SK-N-MC (cell line): Measurements from ENCODE around the gene C5orf46.
"Not testable (repeated sequence)": the region's sequence is repeated elsewhere in the genome, so short reads cannot be mapped to it uniquely, and the experiment has no call there.

Experiments used
- DNase-seq: peaks from one replicate; pipeline ENCODE4 v3.0.0-alpha.2; 2011; ENCODE audit warnings: low read depth, low spot score
- H3K27ac ChIP-seq: fragments of 200-600 bp; sonication (generic); 2 replicates; pipeline ENCODE4 v1.5.1; 2016; ENCODE audit warnings: mixed run types
- H3K36me3 ChIP-seq: fragments of 200-600 bp; sonication (generic); 2 replicates; pipeline ENCODE4 v1.6.1; 2017; ENCODE audit warnings: antibody characterized with exemption, low read length, mixed read lengths; ENCODE audit not compliant: insufficient read depth
- H3K4me3 ChIP-seq: fragments of 200-600 bp; sonication (generic); 2 replicates; pipeline ENCODE4 v1.5.1; 2016
- H3K9ac ChIP-seq: fragments of 200-600 bp; sonication (generic); 2 replicates; pipeline ENCODE4 v1.8.0; 2017; ENCODE audit warnings: mixed run types, mixed read lengths; ENCODE audit not compliant: insufficient read length
- H3K9me3 ChIP-seq: fragments of 200-600 bp; sonication (generic); 2 replicates; pipeline ENCODE4 v1.6.1; 2017; ENCODE audit warnings: low read depth, mild to moderate bottlenecking, antibody characterized with exemption, low read length, moderate library complexity, mixed read lengths
- EZH2 ChIP-seq: fragments of 200-600 bp; sonication (generic); IDR thresholded peaks from one replicate; pipeline ENCODE4 v1.6.1; 2017; ENCODE audit warnings: antibody characterized with exemption
- FOXP2 ChIP-seq: optimal IDR thresholded peaks from 2 replicates; pipeline ENCODE3; 2011; ENCODE audit warnings: mild to moderate bottlenecking, moderate library complexity; ENCODE audit not compliant: insufficient read depth; ENCODE audit errors: extremely low read length, control extremely low read depth
- POLR2AphosphoS5 ChIP-seq: IDR thresholded peaks from 2 replicates; pipeline ENCODE4 v1.6.1; 2012; ENCODE audit warnings: mild to moderate bottlenecking, low read depth, low read length, borderline replicate concordance

The C5orf46 gene

DNA sequence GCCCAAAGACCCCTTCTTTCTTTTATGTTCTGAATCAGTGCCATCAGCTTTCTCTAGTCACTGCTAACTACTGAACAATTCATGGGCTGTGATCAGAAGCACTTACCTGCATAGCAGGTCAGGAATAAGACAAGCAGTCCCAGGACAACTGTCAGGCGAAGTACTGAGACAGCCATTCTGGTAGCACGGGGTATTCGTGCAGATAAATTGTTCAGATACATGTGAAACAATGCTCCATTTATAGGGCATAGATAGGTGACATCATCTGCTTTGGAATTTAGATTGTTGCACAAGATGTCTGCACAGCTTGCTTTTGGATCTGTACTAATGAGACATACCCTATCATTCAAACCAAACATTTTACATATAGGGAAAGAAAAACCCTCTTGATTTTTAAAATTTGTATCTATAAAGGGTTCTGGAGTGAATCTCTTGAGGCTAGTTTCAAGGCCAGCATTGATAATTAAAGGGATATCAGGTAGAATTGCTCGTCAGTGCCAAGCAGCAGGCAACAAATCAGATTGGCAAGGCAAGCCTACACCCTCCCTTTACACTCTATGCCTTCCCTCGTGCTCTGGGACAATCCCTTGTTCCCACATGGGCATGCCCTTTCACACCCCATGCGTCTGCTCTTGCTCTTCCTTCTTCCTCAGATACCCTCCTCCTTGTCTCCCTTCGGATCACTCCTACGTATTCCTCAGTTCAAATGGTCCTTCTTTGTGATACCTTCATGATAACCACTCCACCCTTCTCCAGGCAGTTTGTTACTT is at the start of gene C5orf46:
C5orf46 (minus strand) TSS at position 213 of the 770 bp plus-strand sequence; CDS start at position 176, 37 bp downstream.
- Histone ChIP-seq H3K36me3 (no peaks in the 10 kb centered on the region), H3K9me3 (no peaks in the 10 kb centered on the region), H3K9ac (no peak within 1 kb of the TSS), H3K4me3 (no peak within 1 kb of the TSS), H3K27ac (no peak within 1 kb of the TSS)
- no peak for TF ChIP-seq EZH2
- no peak for TF ChIP-seq POLR2AphosphoS5
- no peak for TF ChIP-seq FOXP2
- DNase-seq = no peak

DNA sequence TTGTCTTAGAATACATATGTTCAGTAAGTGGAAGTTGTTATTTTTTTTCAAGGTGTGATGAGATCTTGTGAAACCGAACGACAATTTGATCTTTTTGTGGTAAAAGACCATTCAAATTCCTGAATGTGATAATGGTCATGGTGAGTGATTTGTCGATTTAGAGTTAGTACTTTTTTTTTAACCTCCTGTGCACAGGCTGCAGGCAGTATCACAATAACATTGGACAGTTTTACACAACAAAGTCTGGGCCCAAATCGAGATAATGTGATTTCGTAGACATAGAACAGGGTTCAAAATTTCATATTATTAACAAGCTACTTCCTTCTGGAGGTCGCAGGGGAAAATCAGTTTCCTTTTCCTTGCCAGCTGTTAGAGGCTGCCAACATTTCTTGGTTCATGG is 48.6 kb upstream of the C5orf46 start:
- no peak overlapping the region for H3K27ac ChIP-seq
- no peaks in the 10 kb centered on the region for H3K36me3 ChIP-seq
- no peaks in the 10 kb centered on the region for H3K9me3 ChIP-seq
- no peak overlapping the region for H3K4me3 ChIP-seq
- H3K9ac ChIP-seq = no peak overlapping the region
- DNase-seq = no peak
- TF ChIP-seq FOXP2 (no peak), POLR2AphosphoS5 (no peak), EZH2 (no peak)

DNA sequence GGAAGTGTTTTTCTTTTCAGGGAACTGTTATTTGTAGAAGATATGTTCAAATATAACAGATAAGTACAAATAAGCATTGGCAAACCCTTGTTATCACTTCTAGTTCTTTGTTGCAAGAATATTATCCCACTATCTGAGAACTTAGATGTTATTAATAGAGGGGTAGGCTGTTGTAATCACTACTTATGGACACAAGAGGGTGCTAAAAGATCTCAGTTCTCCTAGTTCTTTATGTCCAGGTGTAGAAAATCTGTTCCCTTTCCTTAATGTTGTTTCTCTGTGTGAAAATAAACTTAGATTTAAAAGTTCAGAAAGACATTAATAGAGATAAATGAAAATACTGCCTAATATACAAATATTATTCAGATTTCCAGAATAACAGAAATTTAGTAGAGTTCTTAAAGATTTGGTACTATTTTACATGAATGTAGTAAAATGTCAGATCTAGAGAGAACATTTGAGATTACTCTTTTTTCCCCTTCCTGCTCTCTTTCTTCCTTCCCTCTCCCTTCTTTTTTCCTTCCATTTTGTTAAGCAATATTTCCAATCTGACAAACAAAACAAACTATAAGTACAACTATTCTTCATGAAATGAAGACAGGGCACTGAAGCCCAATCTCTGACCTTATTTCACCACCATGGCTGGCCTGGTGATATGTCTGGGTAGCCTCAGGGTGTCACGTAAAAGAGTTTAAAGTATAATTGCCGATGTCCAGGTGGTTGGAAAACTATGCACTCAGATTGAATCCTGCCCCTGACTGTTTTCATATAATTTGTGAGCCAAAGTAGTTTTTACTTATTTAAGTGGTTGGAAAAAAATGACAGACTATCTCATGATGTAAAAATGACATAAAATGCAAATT is 43.6 kb upstream of the C5orf46 start:
- Histone ChIP-seq H3K9me3 (no peaks in the 10 kb centered on the region), H3K27ac (no peak overlapping the region), H3K4me3 (no peak overlapping the region), H3K9ac (no peak overlapping the region), H3K36me3 (no peaks in the 10 kb centered on the region)
- TF ChIP-seq POLR2AphosphoS5 = no peak
- no peak for TF ChIP-seq EZH2
- no peak for TF ChIP-seq FOXP2
- DNase-seq = peak; percentile 16

DNA sequence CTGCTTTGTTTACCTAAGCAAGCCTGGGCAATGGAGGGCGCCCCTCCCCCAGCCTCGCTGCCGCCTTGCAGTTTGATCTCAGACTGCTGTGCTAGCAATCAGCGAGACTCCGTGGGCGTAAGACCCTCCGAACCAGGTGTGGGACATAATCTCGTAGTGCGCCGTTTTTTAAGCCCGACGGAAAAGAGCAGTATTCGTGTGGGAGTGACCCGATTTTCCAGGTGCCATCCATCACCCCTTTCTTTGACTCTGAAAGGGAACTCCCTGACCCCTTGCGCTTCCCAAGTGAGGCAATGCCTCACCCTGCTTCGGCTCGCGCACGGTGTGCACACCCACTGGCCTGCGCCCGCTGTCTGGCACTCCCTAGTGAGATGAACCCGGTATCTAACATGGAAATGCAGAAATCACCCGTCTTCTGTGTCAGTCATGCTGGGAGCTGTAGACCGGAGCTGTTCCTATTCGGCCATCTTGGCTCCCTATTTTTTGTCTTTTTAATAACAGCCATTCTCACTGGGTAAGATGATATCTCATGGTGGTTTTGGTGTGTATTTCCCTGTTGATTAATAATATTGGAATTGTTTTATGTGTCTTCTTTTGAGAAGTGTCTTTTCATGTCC is 40.4 kb upstream of the C5orf46 start:
- H3K9ac ChIP-seq, H3K4me3 ChIP-seq, H3K9me3 ChIP-seq, H3K36me3 ChIP-seq, DNase-seq, H3K27ac ChIP-seq: not testable (repeated sequence)

DNA sequence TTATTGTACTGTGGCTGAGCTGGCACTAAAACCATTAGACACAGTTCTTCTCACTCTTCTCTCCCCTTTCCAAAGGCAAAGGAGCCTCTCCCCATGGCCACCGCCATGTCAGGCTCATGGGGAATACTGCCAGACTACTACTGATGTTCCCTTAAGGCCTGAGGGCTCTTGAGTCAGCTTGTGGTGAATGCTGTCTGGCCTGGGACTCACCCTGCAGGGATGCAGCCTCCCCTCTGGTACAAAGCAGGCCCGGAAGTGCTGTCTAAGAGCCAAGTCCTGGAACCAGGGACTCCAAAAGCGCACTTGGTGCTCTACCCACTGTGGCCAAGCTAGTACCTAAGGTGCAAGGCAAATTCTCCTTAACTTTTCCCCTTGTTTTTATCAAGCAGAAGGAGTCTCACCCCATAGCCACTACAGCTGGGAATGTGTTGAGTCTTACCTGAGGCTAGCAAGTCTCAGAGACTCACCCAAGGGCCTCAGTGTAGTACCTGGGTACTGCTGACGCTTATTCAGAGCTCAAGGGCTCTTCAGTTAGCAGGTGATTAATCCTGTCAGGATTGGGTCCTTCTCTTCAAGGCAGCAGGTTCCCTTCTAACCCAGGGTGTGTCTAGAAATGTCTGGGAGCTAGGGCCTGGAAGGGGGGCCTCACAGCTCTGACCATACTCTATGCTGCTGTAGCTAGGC is 33.2 kb upstream of the C5orf46 start:
- no peak overlapping the region for H3K4me3 ChIP-seq
- H3K9ac ChIP-seq = no peak overlapping the region
- no peak overlapping the region for H3K27ac ChIP-seq
- TF ChIP-seq FOXP2 (no peak), EZH2 (no peak), POLR2AphosphoS5 (no peak)
- H3K36me3 ChIP-seq = no peaks in the 10 kb centered on the region
- DNase-seq = no peak
- H3K9me3 ChIP-seq = no peaks in the 10 kb centered on the region

DNA sequence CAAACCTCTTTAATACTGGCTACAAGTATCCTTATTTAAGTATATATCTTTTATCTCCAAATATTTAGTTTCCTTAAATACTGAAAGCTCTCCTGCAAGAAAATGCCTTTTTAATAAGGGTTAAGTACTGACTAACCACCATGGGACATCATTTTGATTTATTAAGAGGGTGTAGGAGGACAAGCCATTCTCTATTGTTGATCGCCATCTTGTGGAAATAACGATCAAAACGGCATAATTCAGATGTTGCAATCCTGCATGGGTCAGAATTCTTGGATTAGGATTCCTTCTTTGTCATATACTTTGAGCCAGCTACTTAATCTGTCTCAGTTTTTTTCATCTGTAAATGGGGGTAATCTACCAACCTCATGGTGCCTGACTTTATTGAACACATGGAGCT is 28.7 kb upstream of the C5orf46 start:
- DNase-seq = peak; percentile 40
- Histone ChIP-seq H3K4me3 (no peak overlapping the region), H3K36me3 (no peaks in the 10 kb centered on the region), H3K9ac (no peak overlapping the region), H3K27ac (no peak overlapping the region), H3K9me3 (no peaks in the 10 kb centered on the region)
- TF ChIP-seq EZH2 (no peak), FOXP2 (no peak), POLR2AphosphoS5 (no peak)

DNA sequence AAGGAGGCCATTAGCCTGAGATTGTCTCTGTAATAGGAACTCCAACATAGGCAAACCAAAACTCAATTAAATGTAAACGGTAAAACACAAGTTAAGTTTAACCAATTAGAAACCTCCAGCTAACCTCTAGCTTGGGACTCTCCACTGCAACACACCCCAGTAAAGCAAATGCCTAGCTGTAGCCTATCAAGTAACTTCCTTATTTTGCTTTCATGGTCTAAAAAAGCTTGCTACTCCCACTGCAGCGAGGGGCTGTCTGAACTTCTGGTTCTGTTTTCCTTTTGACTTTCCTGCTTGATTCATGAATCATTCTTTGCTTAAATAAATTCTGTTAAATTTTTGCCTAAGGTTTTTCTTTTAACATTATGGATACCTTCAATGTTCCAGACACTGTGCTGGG is 24.4 kb upstream of the C5orf46 start:
- DNase-seq = no peak
- H3K9me3 ChIP-seq = no peaks in the 10 kb centered on the region
- TF ChIP-seq POLR2AphosphoS5 (no peak), FOXP2 (no peak), EZH2 (no peak)

DNA sequence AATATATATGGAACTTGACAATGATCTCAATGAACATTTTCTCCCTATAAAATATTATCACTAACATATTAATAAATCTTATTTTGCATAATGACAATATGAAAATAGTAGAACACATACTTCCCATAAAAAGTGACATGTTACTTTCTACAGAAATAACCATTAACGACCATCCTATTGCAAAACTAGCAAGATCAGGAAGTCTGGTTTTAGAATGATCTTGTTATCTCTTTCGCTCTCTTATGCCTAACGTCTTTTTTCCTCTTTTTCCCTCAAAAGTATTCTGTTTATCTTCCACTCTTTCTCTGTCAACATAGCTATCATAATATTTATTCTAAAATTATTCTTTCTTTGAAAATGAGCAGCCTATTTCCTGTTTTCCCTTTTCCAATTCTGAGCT is 21.6 kb upstream of the C5orf46 start:
- Histone ChIP-seq H3K4me3 (no peak overlapping the region), H3K27ac (no peak overlapping the region), H3K36me3 (no peaks in the 10 kb centered on the region), H3K9me3 (no peaks in the 10 kb centered on the region), H3K9ac (no peak overlapping the region)
- TF ChIP-seq EZH2 (no peak), FOXP2 (no peak), POLR2AphosphoS5 (no peak)
- DNase-seq = no peak

More for the DNA sequence above, 24.4 kb upstream of the C5orf46 start:
- no peak overlapping the region for H3K9ac ChIP-seq
- H3K36me3 ChIP-seq = no peaks in the 10 kb centered on the region
- H3K4me3 ChIP-seq = no peak overlapping the region
- no peak overlapping the region for H3K27ac ChIP-seq
